ENCODE results near the gene WNK2.

The WNK2 gene

DNA sequence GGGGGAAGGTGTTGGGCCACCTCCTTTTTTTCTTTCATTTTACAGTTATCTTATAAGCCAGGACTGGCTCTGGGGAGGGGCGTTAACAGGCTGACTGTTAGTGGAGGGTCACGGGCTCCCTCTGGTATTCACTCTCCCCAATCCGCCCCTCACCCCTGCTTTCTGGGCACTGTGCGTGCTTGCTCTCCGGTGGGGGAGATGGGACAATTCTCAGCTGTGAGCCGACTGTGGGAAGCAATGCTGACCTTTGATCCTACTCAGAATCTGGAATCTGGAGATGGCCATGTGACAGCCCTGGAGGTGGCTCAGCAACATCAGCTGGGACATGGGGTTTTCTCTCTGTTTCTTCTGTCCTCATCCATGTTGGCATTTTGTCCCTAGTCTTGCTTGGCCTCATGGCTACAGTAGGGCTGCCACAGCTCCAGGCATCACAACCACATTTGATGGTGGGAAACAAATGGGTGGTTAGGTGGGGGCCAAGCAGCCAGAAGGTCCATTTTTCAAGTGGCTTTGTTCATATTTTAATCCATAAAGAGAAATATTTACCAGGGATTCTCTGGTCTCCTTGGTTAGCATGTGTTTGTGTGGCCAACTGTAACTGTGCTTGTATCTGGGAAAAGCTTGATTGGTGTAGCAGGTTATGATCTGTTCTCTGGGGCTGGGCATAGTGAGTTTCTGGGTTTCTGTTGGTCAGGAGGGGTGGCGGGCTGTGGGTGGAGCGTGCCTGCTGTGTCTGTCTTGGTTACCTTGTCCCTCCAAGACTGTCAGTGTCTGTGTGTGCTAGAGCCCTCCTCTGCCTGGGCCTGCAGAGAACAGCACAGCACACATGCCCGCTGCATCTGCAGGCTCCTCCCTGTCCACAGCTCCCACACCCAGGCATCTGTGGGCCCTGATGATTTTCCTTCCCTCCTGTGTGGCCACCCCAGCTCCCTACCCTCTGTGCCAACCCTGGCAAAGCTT, 12.4 kb downstream of the WNK2 start:
- in situ Hi-C loops (cut with HindIII; ENCODE audit: low sequenced_read_pairs), result no loop called here

GRCh38 chr9:93197670-93198069, 13.7 kb downstream of the WNK2 start:
- in situ Hi-C loops (cut with HindIII; ENCODE audit: low sequenced_read_pairs), result no loop called here

DNA sequence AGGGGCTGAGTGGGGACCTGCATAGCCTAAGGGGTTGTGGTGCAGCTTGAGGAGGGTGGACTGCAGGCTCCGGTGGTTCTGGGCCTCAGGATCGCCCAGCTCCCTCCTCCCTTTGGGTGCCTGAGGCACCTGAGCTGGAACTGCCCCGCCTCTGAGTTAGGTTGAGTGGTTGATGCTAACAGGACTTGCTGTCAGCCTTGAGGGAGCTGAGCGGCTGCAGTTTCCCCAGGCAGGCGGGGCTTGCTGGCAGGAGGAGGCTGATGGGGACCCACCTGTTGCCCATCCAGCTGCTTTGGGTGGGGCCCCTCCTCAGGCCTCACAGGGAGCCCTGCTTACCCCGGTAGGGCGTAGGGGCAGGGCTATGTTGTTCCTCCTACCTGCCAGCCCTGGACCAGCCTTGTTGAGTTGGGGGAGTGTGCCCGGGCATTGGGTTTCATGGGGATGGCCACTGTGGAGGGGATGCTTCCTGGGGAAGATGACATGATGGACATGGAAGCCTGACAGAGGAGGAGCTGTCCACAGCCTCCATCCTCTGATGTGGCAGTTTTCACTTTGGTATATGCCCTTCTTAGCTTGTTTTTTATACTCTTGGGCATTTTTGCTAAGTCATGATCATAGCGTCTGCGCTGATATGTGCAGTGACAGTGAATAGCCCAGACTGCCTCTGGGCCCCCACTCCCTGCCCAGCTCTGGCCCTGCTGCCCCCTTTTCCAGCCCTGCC, 14.3 kb downstream of the WNK2 start:
- in situ Hi-C loops (cut with HindIII; ENCODE audit: low sequenced_read_pairs), result no loop called here

DNA sequence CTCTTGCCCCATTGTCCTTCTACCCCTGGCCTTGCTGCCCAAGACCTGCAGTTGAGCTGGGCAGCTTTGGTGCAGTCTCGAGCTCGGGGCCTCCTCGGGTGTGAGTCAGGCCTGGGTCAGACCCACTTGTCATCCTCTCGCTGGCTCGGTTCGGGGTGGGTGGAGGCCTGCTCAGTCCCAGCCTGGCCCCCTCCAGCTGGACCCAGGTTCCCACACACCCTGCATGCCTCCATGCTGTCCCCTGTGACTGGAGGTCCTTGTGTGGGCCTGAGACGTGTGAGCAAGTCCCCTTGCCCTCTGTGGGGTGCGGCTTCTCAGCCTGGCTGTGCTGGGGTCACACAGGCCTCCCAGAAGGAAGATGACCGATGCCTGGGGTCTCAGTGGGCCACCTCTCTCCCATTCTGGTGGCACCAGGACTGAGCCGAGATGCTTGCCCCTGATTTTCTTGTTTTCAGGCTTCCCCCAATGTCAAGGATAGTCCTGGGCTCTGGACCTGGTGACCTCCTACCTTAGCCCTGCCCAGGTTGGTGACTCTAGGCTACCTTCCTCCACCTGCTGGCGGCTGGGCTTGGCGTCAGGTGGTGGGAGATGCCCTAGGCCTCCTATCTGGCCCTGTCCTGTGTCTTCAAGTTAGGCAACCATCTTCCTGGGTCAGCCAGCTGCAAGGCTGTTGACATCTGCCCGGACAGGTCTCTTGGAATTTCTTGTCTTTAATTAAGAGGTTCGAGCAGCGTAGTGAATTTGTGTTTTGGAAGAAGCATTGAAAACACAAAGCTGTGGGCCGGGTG, 15.1 kb downstream of the WNK2 start:
- in situ Hi-C loops (cut with HindIII; ENCODE audit: low sequenced_read_pairs), result no loop called here

DNA sequence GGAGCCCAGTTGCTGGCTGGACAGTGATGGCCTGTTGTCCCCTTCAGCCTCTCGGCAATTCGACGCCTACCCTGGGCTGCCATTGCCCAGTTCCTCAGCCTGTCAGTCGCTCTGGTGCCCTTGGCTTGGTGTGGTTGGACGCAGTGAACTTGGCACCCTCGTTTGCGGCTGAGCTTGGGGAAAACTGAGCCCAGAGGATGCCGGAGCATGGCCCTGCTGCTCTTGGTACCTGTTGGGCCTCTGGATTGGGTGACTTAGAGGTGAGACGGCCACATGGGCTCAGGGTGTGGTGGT, 16.5 kb downstream of the WNK2 start:
- in situ Hi-C loops (cut with HindIII; ENCODE audit: low sequenced_read_pairs), result no loop called here

DNA sequence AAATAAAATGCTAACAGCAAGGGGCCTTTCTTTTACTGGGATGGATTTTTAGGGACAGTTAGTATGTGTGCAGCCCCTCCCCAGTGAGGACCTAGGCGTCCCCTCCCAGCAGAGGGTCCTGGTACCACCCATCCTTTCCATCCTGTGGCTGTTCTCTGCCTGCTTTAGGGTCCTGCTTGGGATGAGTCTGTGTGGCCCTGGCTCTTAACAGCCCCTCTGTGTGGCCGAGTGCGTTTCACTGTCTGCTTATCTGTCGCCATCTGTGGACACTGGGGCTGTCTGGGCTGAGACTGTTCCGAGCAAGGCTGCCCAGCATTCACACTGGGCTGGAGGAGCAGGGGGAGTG, 17.0 kb downstream of the WNK2 start:
- in situ Hi-C loops (cut with HindIII; ENCODE audit: low sequenced_read_pairs), result no loop called here

DNA sequence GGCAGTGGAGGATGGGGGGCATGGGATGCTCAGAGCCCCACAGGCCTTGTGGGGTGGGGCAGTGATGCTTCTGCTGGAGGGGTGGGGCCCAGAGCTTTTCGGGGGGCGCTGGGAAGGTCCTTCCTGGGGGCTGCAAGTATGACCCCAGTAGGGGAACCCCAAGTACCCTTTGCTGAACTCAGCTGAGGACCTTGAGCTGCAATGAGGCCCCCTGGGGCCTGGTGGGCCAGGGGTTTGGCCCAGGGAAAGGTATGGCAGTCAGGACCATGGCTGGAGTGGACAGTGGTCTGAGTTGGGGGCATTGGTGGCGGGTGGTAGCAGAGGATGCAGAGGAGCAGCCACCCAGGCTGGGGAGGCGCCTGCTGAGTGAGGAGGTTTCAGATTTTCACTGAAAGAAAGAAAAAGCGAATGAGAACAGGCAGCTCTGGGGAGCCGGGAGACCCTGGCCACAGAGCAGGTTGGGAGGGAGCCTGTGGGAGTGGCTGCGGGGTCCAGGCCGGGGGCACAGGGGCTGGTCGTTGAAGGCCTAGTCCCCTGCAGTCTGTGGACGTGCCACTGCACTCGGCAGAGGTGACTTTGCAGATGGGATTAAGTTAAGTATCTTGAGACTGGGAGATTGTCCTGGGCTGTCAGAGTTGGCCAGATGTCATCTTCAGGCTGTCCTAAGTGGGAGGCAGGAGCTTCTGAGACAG, 19.2 kb downstream of the WNK2 start:
- in situ Hi-C loops (cut with HindIII; ENCODE audit: low sequenced_read_pairs), result no loop called here

DNA sequence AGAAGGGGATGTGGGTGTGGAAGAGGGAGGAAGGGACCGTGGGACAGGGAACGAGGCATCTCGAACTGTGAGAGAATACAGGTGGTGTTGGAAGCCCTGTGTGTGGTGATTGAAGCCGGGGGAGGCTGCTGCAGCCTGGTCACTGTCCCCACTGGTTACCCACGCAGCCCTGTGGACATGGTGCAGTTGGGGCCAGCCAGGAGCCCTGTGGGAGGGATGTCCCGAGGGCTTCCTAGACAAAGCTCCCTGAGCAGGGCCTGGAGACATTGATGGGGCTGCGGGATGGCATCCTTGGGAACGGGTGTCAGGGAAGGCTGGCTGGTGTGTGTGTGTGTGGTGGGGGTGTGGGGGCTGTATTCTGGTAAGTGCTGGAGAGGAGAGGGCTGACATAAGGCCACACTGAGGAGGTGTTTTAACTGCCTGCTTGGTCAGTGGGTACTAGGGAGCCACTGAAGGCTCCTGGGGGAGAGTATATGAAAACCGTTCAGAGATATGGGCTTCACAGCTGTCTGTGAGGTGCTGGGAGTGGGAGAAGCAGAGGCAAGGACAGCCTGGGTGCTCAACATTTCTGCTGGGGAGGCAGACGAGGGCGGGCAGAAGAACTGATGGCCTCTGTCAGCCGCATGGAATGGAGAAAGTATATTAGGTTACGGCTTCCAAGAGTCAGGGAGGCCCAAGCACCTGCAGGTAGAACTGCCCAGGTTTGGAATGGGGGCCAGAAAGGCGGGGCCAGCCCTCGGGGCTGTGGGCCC, 20.0 kb downstream of the WNK2 start:
- in situ Hi-C loops (cut with HindIII; ENCODE audit: low sequenced_read_pairs), result no loop called here

DNA sequence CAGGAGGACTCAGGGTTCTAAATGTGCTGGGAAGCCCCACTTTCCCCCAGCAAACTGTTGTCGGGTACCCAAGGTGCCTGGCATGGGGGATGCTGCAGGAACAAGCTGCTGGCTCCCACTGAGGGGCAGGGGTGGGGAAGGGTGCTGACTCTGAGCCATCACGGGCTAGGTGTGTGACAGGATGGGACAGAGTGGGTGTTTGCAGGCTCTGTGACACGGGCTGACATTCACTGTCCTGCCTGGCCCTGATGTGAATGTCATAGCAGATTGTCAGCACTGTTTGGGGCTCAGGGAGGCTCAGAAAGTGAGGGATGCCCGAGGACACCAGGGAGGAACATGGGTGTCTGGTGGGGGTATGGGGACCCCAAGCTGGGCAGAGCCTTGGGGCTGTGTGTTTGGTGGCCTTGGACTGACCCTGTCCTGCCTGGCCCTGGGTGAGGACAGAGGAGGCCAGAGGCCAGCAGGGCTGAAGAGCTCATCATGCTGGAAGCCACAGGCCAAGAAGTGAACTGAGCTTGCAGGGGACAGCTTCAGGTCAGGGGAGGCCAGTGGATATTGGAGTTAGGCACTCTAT, 20.6 kb downstream of the WNK2 start:
- in situ Hi-C loops (cut with HindIII; ENCODE audit: low sequenced_read_pairs), result no loop called here

DNA sequence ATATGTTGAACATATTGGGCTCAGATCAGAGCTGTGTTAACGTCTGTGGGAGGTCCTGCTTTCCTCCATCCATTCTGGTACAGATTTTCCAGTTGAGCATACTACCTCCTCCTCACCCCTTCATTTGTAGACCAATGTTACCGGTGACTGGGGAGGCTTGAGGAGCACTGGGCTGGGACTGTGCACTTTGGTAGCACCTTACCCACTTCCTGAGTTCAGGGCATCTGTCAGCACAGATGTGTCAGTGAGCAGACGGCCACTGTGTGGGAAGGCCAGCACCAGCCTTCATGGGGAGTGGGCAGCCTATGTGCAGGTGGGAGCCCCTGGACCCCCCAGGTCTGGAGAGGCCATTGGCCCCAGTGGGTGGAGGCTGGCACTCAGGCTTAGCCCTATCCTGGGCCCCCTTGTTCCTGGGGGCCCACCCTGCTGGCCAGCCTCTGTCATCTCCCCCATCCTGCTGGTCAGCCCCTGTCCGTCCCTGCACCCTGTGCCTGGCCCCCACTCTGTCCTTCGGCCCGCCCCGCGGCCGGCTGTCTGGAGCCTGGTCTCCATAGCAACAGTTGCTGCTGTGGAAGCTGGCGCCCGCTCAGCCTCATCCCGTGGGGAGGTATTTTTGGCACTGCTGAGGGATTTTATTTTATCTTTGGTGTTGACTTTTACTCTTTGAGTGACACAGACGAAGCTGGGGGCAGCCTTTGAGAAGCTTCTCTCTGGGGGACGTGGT, 21.3 kb downstream of the WNK2 start:
- in situ Hi-C loops (cut with HindIII; ENCODE audit: low sequenced_read_pairs), result no loop called here

DNA sequence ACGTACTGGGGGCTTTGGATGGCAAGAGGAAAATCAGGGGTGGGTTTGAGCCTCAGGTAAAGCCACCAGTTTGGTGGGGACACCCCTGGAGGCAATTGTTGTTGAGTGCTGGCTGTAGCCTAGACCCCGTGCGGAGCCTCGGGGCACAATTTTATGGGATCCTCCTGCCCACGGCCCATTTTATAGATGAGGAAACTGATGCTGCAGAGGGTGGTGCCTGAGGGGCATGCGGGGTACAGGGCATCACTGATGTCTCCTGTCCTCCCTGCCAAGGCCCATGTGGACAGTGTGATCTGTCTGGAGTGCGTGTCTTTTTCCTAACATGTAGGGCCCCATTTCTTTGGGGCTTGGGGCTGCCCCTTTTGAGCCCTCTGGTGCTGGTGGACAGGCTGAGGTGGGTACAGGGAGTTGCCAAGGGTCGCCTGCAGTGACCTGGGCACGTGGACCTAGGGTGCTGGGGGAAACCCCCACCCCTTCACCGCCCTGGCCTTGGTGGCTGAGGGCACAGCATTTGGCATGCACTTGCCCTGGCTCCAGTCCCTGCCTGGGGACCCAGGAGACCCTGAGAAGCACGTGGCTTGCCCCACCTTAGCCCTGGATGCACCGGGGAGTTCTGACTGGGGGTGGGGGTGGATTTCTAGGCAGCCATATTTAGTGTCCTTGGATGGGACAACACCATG, 22.1 kb downstream of the WNK2 start:
- in situ Hi-C loops (cut with HindIII; ENCODE audit: low sequenced_read_pairs), result no loop called here

GRCh38 chr9:93206576-93207155, 22.7 kb downstream of the WNK2 start:
- in situ Hi-C loops (cut with HindIII; ENCODE audit: low sequenced_read_pairs), result no loop called here

DNA sequence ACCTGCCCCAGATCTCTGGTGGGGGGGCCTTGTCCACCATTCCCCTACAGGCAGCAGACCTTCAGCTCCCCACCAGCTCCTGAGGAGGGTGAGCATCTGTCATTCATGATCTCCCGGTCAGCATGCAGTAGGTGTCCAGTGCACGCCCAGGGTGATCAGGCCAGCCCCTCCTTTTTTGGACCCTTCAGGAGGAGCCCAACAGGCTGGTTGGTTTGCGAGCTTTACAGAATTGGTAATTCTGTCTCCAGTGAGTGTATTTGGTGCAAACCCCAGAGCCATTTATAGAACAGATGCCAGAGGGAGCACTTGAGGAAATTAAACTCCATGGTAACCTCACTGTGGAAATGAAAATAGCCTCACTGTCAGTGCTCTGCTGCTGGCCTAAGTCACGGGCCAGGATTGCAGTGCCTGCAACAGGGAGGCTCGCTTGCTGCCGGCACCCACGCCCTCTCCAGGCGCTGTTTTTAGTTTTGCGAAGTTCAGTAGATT, 23.4 kb downstream of the WNK2 start:
- in situ Hi-C loops (cut with HindIII; ENCODE audit: low sequenced_read_pairs), result no loop called here

DNA sequence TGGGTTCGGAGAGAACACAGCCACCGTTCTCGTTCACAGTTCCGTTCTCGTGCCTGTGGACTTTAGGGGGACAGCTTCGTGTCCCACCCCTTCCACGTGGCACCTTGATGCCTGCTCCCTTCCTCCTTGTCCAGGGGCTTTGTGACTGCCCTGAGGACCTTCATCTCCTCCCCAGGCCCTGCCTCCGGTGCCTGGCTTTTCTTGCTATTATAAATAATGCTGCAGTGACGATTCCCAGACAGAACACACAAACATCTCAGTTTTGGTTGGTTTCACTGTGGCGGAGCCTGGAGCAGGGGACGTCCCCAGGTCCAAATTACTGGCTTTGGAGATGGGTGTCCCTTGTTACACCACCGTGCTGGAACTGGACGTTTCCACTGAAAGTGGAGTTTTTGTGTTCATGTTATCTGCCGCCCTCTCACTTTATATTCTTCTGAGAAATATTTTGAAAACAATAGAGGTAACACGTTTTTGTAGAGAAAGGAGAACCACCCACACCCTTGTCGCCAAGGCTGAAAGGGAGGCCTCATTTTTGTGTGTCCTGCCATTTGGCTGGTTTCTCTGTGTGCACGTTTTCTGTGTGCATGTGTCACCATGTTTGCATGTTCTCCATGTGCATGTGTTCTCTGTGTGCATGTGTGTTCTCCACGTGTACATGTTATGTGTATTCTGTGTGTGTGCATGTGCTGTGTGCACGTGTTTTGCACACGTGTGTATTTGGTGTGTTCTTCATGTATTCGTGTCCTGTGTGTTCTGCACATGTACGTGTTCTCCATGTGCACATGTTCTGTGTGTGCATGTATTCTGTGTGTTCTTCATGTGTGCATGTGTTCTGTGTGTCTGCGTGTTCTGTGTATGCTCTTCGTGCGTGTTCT, 24.2 kb downstream of the WNK2 start:
- in situ Hi-C loops (cut with HindIII; ENCODE audit: low sequenced_read_pairs), result no loop called here

DNA sequence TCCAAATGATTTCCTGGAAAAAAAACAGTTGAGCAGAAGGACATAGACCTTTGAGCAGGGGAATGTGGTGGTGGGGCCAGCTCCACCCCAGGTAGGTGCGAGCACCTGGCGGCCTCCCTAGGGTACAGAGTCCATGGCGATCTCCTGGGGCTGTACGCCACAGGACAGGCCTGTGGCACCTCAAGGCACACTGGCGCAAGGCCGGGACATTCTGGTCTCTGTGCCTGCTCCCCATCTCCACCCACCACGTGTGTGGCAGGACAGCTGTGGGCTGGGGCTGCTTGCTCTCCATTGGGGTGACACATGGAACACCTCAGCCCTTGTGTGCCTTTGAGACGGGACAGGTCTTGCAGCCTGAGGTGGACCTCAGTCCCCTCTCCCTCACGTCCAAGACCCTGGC, 25.2 kb downstream of the WNK2 start:
- in situ Hi-C loops (cut with HindIII; ENCODE audit: low sequenced_read_pairs), result no loop called here

DNA sequence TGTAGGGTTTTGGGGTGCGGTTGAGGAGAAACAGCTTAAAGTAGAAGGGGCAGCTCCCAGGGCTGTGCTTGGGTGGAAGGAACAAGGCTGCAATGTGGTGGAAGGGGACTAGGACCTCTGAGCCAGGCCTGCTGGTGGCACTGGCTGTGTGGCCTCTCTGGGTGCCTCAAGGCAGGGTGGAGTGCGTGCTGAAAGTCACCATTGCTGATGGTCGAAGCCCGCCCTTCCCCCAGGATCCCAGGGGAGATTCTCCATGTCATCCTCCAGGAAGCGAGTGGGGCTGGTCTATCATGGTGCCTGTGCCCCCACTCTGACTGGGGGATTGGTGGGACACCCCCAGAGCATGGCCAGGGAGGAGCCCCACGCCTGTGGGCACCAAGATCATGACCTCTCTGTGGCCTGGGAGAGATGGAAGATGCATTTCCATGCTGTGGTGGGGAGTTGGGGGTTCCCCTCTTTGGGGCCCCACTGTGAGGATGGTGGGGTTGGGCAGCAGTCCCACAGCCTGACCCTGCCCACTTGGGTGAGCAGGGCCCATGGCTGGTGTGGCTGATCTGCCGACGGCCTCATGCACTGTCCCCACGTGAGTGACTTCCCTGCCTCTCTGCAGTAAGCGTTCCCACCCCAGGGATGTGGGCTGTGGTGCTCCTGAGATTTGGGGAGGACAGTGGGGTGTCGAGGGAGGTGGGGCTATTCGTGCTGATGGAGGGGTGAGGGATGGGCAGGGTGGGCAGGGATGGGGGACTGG, 25.8 kb downstream of the WNK2 start:
- in situ Hi-C loops (cut with HindIII; ENCODE audit: low sequenced_read_pairs), result no loop called here

Measured in endothelial cell of hepatic sinusoid (primary cell).